UCSD-AML1 (cell line): ENCODE data around the gene NME9.

Experiments
- DNase-seq: peaks from one replicate; lab custom pipeline; 2025; ENCODE audit not compliant: unreplicated experiment; lab: John Stamatoyannopoulos, UW

NME9 gene

DNA sequence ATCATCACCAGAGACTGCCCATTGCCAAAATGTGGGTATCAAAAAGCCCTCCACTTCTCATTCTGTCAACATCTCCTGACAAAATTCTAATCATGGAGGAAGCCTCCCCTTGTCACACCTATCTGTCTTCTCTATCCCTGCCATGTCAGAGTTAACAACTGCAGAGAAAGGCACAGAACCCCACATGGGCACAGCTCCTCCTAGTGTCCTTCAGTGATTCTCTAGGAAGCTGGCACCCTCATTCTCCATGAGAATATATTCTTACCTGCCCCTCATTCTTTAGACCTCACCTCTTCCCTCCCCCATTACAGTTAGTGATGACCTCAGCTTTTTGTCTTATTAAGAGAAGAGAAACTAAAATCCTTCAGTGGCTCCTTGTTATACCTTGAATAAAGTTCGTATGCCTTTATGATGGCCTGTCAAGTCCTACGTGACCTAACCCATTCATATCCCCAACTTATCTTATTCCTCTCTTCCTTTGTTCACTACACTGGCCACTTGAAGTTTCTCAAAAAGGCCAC lies 44.6 kb downstream of the NME9 start:
- DNase-seq = no peak

DNA sequence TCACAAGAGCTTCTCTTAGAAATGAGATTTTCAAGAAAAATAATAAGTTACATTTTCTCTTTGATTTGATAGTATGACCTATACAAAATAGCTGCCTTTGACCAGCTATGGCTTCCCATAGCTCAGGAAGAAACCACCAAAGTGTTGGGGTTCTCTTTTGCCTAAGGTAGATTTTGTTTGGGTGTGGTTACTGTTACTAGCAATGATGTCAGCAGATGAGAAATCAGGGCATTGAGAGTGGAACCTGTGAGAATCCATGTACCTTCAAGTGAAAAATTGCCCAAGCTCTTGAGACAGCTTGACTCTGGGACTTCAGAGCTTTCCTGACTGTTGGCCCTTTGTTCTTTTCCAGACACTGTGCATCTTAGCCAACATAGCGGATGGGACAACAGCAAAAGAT lies 45.6 kb downstream of the NME9 start:
- DNase-seq = no peak

DNA sequence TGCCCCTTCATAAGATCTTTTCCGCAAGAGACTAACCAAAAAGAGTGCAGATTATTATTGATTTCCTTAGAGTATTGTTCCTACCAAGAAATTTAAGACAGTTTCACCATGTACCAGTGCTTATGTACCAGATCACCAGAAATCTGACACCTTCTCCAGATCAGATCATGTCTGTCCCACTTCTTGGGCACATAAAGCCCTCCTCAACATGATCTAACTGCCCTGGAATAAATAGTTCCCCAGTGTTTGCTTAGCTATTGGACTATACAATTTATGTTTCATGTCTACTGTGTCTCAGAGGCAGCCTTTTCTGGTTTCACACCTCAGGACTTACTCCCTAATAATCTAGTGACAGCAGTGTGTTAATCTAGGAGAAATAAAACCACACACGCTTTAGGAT lies 46.8 kb downstream of the NME9 start:
- DNase-seq = no peak

DNA sequence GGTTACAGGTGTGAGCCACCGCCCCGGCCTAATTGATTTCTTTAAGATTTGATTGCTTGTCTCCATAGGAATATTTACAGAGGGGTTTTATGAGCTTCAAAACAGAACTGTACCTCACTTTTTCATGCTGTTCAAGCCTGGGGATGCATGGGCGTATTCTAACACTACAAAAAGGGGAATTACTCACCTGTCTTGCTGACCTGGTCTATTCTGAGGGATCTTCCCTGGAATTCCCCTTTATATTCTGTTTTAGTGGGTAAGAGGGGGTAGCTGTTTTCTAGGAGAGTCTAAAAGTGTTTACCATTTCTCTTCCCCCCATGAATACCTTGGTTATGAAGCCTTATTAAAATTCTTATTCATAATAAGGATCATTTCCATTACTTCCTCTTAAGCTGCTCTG lies 48.1 kb downstream of the NME9 start:
- no peak for DNase-seq

DNA sequence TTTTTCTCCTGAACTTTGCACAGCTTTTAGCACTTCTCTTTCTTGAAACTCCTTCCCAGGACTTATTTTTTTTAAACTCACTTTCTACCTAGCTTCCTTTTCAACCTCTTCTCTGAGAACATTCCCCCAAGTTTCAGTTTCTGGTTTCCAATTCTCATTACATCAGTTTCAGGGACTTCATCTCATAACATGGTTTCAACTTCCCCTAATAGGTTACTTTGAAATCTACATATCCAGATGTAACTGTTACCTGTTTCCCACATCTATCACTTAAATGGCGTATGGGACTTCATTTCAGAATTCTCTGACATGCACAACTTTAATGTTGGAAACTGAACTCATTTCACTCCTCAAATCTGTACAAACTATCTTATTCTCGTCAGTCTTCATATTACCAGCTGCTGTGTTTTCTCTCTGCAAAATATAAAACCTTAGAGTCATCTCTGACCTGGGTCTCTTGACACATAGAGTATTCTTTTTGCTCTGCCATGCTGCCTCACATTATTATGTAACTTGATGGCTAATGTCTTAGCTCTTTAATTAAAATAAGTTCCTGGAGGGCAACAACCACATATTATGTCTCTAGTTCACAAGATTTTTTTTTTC lies 58.4 kb downstream of the NME9 start:
- DNase-seq = no peak

DNA sequence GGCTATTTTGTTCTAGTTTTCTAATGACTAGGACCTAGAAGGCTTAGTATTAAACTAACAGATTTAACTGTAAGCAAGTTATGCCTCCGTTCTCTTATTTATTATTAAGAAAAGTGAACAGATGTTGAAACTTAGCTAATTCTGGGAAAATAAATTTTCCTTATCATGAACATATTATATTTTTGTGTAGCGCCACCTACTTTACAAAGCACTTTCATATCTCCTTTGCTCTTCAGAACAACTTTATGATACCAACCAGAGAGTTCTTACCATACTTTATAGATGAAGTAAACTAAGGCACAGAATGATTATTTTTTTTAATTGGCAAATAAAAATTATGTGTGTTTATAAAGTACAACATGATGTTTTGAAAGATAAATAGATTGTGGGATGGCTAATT lies 59.4 kb downstream of the NME9 start:
- no peak for DNase-seq

DNA sequence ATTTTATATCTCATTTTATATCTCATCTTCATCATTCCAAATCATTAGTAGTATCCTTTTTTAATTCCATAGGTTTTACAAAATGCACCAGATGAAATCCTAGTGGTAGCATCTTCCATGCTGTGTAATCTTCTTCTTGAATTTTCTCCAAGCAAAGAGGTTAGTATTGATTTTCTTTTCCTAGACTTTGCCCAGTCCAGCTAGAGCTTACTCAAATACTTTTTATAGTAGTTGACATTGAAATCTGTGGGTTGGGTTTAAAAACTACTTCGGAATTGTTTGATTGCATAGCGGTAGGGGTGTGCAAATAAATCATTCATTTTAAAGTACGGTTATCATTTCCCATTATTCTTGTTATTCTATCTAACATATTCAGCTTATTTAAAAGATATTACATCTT lies 62.6 kb downstream of the NME9 start:
- no peak for DNase-seq

DNA sequence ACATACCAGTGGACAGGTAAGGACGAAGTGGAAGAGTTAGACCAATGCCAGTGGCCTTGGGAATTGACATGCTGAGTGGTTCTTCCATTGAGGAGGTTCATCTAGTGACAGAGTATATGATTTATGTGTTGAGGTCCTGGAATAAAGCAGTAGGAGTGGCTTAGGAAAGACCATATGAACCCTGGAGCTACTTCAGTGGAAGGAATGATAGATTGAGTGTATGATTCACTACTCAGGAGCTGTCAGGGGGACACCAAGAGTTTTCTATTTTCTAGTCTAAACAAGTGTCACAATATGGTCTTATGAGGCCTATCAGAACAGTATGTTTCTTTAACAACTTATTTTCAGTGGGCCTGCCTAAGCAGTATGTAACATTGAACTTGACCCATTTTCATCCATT lies 63.9 kb downstream of the NME9 start:
- DNase-seq = no peak

DNA sequence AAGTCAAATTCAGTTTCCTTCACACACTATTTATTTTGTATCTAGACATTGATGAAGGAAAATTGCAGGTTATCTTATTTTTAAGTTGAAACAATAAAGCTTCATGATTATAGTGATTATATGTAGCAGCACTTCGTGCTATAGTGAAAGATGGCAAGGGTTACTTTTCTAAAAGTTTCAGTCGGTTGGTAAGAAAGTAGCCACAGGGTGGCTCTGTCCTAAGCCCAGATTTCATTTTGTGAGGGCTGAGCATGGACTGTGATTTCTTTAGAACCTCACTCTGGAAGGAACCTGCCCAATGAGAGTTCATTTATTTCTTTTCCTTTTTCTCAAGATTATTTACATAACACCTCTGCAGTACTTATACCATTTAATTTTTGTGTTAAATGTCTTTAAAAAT lies 66.5 kb downstream of the NME9 start:
- no peak for DNase-seq

DNA sequence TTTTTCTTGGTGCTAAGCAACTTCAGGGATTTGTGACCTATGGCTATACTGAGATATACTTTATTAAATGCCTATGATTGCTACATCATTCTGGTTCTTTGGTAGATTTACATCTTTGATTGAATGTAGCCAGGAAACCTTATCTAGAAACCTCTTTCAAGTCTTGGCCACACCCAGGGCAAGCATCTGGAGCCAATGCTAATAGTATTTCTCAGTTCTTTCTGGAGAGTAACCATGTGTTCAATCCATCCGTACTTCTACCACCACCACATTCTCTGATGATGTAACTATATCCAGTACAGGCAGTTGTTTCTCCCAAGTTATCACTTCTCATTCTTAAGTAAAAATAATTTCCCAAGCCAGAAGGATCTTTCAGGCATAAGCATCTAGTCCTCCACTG lies 69.0 kb downstream of the NME9 start:
- DNase-seq = no peak

DNA sequence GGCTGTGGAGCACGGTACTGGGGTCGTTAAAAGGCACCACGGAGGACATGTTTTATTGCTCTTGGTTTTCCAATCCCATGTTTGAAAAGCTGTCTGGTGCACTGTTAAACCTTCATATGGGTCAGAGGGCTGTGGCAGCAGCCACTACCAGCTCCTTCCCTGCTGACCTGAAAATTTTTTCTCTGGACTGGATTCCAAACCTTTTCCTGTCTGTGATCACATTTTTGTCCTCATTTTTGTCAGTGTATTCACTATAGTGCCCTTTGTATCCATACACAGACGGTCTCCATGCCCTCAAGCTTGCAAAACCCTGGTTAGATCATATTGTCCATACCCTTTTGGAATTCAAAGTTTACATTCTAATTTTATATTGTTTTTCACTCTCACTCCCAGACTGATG lies 70.5 kb downstream of the NME9 start:
- DNase-seq = no peak

DNA sequence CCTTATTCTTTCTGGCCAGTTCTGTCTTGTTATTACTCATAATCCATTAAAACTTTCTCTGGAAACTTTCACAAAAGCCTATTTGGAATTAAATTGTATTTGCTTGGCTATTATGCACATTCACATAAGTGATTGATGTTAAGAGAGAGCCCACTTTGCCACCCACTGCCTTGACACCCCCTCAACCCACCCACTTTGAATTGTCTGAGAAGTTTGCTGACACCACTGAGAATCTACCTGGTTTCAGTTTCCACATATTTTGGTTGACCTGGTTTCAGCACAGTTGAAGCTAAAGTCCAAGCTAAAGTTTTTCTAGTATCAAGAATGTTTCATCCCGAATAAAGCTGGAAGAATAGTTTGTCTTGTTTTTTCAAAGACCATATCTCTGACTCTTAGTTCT lies 71.7 kb downstream of the NME9 start:
- no peak for DNase-seq

DNA sequence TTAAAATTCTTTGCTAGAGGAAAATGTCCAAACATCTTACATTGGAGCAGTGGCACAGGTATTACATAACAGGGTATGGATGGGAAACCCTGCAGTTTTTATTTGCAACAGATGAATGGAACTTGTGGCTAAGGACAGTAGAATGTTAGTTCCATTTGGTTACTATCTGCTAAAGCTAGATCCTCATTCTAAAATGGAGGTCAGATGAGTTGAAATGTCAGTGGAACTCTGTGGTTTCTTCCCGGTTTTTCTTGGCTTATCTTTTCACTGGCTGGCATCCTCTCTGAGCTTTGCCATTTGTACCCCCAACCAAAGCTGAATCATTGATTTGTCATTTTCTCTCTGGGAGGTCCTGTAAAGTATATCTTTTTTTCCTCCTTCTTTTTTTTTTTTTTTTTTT lies 73.6 kb downstream of the NME9 start:
- DNase-seq = no peak

DNA sequence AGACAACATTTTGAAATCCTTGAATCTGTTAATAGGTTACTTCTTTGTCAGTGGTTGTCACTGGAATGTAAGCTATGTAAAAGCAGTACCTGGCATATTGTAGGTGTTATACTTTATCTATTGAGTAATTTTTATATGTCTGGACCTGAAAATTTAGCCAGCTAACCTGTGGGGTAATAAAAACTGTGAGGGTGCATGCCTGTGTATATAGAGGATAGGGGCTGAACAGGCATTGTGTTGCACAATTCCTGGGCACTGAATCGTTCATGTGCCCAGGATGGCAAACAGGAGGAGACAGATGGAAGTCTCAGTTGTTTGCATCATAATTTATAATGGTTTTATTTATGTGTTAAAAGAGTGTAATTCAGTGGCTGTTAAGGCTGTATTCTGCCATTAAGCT lies 75.4 kb downstream of the NME9 start:
- no peak for DNase-seq

DNA sequence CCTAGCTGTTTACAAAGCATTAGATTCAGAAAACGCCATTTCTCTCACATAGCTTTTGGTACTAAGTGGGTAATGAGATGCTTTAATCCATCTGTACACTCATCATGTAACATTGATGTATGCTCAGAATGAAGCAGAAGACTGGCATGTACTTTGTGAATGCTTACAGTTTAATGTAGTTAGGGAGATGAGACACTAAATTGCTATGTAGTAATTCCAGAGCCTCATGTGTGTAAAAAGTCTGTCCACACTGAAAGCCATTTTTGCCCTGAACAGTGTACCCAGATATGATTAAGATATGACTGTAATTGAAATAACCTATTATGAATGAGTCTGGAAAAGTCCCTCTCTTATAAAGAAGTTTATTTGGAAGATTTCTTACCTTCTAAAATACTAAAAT lies 76.0 kb downstream of the NME9 start:
- no peak for DNase-seq
